Middle frontal gyrus (tissue), 1 donor: Measurements from ENCODE around the gene GRK6.

ENCODE experiments used
- DNase-seq: peaks from one replicate; pipeline ENCODE4 v3.0.0-alpha.2; 2015; ENCODE audit warnings: low spot score; ENCODE audit errors: extremely low spot score

Gene GRK6

DNA sequence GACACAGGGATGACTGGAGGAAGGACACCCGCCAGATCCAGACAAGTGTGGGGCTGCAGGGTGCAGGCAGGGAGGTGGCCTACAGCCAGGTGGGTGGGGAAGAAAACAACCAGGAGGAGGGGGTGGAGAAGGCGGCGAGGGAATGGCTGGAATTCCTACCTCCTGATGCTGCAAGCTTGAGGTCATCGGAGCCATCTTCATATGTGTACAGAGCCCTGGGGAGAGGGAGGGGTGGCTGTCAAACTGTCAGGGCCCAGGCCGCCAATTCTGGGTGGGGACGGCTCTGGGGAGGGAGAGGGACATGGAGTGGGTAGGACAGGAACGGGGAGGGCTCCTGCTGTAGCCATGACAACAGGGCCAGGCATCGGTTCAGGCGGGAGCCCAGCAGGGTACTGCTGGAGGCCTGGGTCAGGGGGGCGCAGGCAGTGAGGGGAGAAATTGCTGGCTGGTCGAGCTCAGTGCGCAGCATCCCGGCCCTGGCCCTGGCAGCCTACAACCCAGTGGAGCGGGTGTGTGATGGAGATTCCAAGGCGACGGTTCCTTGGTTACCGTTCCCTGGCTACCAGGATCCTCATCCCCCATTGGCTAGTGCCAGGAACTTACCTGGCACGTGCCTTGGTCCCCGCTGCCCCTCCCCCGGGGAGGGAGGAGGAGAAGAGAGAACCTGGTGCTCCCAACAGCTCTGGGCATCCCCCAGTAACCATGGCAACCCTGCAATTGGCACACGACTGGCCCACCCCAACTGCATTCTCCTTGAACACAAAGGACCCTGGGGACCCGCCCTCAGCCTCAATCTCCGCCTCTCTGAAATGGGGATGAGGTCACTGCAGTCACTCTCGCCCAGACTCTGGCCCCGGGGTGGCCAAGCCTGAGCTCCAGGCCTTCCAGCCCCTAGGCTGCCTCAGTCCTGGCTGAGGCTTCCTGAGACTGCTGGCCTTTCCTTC, 42.5 kb downstream of the GRK6 start:
- DNase-seq: no peak

DNA sequence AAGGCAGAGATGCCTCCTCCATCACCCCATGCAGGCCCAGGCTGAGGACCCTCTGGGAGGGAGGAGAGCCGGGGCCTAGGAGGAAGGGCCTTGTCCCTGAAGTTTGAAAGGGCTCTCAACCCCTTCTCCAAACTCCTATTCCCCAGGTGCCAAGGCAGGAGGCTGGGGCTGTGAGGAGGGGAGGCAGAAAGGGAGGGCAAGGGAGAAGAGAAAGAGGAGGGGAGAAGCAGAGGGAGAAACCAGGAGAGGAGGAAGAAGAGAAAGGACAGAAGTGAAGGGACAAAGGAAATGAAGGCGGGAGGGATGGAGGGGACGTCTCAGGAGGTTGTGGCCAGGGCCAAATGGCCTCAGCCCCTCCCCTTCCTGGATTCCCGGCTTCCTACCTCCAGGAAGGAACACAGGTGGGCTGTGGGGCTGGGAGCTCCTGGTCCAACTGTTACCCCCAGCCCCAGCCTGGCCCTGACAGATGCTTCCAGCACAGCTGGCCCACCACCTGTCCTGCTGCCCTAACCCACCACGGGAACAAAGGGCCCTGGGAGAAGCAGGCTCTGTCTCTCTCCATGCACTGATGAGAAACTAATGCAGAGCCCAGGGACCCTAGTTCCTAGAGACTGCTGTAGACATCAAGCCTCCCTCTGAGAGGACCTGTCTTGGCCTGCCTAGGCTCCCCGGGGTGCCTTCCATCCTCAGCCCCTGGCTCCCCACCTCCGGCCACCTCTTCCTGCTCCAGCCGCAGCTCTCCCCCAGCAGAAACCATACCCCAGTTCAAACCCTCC, 43.5 kb downstream of the GRK6 start:
- no peak for DNase-seq

DNA sequence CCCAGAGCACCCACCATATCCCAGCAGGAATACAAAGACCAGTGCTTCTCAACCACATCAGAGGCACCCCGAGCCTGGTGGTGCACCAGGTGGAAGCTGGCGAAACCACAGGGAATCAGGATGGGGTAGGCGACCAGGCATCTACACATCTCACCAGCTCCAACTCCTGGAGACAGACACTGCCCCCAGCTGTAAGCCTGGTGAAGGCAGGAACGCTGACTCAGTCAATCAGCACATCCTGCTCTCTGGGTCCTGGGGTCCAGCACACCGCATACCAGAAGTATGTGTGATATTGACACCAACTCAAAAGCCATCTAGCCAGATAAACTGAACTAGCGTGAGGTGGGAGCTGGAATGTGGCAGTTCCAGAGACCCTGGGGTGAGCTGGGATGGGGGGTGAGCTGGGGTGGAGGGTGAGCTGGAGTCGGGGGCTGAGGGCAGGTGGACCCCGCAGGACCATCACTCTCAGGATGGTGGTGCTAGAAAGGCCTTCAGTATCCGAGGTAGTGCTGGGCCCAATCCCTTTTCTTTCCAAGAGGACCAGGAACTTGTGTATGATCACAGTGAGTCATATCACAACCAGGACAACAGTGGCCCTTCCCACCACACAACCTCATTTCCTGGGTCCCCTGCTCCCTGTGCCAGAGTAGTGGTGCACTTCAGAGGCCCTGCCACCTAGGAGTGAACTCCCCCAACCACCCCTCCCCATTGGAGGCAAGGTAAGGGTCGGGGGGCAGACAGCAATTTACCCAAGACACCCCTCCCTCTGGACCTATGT, 44.5 kb downstream of the GRK6 start:
- no peak for DNase-seq

DNA sequence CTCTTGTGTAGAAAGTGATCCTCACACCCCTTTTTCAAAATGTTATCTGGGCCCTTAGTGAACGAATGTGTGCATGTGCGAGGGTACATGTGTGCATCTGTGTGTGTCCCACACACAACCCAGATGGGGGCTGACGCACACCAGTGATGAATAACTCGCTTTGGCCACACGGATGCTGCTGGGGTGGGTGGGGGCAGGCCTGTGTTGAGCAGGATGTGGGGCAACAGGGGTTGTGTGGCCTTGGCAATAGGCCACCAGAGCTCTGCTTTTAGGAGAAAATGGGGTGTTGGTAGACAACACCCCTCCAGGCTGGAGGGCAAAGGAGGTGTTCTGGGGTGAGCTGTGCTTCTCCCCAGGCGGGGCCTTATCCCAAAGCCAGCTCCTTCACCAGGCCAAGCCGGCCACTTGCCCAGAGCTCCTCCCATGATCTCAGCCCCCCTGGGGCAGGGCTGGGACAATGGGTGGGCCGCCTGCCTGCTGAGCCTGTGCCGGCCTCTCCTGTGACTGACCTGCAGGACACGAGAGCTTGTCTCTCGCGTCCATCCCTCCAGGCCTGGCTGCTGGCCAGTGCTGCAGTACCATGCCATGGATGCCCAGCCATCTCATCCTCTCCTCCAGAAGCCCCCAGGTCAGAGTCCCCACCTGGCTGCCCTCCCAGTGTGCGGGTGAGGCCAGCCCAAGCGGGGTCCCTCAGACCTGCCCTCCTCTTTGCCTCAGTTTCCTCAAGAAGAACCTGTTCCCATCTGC, 45.3 kb downstream of the GRK6 start:
- DNase-seq: no peak

DNA sequence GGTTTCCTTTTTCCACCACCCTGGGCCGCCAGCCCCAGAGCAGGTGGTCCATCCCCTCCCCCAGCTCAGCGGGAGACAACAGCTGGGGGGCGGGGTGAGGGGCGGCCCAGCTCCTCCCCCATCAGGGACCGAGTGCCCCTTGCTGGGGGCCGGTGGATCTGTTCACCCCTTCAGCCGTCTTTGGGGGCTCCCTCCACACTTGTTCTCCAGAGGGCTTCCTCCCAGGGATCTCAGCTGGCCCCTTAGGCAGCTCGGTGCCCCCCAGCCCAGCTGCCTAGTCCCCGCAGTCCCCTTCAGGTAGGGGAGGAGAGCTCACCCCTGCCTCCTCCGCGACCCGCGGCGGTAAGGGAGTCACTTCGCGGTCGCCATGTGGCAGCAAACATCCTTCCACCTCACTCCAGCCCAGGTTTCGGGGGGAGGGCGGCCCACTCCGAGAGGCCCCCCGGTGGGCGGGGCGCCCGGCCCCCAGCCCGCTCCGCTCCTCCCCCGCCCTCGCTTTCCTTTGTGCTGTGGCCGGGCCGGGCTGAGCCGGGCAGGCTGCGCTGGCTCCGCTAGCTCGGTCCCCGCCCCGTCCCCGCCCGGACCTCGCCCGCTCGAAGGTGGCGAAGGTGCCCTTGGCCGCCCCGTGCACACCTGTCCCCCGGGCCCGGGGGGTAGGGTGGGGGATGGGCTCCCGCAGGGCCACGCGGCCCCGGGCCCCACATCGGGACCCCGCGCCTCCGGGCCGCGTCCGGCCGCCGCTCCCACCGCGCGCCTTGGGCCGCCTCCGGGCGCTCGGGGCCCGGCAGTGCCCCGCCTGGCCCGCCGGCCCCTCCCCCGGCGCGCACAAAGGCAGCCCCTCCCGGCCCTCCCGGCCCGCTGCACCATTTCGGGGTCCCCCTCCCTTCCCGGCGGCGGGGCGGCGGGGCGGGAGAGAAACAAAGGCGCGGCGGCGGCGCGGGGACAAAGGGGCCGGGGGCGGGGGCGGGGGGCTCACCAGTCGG, 46.3 kb downstream of the GRK6 start:
- no peak for DNase-seq

DNA sequence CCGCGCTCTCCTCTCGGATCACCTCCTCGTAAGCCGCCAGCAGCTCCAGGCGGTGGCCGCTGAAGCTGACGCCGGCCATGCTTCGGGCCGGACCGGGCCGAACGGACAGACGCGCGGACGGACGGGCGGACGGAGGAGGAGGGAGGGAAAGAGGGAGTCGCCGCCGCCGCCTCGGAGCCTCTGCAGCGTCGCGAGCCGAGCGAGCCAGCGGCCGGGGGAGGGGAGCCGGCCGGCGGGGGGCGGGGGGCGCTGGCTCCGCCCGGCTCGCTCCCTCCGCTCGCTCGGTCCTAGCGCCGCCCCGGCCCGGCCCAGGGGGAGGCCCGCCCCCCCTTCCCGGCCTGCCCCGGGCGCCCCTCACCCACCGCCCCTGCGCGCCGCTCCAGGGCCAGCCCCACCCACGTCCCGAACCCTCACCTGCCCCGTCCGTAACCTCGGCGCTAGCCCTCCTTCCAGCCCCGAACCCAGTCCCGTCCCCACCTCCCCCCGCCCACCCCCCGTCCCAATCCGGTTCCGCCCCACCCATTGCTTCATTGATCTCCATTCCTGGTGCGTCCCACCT, 47.0 kb downstream of the GRK6 start, which contains the start of gene DBN1:
Gene DBN1 (minus strand): TSS at position 192 of the 559 bp plus-strand sequence. CDS start 113 bp downstream, at position 79.
- no peak for DNase-seq

DNA sequence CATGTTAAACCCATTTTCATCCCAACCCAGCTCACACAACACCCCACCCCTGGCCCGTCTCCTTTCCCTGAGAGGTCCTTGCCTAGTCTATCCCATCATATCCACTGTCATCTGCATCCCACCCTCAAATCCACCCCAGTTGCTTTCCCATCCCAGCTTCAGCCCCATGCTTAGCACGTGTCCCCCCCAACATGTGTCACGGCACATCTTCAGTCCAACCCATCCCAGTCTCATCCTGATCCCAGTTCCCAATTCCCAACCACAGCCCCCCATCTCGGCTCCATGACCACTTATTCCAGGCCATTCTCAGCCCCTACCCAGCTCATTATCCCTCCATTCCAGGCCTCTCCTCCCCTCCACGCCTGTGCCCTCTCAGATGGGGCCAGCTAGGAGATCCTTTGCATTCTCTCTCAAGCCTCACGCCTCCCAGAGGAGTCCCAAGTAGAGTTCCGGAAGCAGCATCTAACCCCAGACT, 47.6 kb downstream of the GRK6 start:
- DNase-seq: no peak

DNA sequence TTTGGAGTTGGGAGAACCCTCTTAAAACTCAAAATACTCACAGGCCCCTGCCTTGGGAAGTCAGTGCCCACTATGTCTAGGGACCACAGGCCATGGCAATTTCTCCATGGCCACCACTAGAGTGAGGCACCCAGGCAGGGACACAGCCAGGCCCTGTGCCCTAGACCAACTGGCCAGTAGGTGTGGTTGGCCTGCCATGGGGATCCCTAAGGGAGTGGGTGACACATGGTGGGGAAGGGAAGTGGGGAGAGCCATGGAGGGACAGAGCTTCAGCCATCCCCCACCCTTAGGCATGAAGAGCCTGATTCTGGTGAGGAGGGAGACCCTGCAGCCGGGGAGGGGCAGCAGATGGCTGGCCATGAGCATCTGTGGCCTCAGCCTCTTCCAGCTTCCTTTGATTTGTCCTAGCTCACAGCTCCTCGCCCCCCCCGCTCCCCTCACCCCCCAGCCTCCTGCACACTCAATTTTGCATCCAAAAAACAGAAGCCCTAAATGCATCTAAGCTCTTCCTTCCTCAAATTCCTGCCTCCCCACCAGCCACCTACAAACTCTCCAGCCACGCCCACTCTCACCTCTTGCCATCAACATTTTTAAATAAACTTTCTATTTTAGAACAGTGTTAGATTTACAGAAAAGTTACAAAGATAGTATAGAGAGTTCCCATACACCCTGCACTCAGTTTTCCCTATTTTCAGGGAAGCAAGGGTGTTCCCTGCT, 48.5 kb downstream of the GRK6 start:
- DNase-seq: no peak

DNA sequence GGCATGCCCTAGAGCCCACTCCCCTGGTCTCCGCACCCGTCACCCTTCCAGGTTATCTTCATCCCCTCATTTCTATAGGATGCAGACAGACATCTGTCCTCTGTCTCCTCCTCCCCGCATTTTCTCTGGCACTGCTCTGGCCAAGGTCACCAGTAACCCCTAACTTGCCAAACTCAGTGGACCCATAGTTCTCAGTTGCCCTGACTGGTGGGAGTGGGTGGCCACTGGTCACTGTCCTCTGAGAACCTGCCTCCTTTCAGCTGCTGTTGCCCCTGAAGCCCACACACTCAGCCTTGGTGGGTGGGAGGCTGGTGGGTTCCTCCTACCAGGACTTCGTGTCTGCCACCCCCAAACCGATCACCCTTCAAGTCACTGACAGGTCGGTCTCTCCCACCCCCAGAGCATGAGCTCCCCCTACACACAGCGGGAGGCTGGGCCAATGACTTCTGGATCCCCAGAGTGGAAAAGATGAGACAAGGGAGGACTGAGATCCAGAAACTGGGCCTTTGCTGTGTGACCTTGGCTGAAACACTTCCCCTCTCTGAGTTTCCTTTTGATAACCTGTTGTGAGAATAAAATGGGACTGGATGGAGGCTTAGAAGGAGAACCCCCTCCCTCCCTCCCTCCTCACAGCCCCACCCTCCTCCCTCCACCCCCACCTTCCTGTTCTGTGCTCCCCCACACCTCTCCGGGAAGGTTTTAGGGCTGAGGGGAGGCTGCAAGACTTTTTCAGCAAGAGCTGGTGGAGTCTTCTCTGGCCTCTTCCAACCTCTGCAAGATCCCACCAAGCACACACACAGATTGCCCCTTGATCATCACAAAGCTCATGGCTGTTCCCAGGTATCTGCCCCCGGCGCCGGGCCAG, 49.3 kb downstream of the GRK6 start:
- no peak for DNase-seq

DNA sequence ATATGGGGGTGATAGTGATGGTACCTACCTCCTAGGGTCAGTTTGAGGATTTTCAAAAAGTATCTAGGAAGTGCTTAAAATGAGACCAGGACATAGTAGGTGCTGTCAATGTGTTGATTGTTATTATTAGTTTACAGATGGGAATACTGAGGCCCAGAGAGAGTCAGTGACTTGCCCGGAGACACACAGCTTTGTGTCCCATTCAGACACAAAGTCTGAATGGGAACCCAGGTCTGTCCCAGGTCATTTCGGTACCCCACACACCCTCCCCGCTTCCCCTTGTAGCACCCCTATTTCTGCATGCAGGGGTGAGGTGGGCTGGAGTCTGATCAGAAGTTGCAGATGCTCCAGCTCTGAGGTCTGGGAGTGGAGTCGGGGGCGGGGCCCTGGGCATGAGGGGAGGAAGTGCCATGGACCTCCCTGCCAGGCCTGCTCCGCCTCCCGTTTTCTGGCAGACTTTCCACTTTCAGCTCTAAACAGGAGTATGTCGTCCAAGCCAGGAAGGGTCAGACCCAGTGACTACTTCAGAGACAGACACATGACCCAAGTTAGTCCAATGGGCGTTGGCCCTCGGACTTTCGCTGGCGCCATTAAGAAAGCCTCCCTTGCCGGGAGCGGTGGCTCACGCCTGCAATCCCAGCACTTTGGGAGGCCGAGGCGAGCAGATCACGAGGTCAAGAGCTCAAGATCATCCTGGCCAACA, 50.2 kb downstream of the GRK6 start:
- DNase-seq: no peak

DNA sequence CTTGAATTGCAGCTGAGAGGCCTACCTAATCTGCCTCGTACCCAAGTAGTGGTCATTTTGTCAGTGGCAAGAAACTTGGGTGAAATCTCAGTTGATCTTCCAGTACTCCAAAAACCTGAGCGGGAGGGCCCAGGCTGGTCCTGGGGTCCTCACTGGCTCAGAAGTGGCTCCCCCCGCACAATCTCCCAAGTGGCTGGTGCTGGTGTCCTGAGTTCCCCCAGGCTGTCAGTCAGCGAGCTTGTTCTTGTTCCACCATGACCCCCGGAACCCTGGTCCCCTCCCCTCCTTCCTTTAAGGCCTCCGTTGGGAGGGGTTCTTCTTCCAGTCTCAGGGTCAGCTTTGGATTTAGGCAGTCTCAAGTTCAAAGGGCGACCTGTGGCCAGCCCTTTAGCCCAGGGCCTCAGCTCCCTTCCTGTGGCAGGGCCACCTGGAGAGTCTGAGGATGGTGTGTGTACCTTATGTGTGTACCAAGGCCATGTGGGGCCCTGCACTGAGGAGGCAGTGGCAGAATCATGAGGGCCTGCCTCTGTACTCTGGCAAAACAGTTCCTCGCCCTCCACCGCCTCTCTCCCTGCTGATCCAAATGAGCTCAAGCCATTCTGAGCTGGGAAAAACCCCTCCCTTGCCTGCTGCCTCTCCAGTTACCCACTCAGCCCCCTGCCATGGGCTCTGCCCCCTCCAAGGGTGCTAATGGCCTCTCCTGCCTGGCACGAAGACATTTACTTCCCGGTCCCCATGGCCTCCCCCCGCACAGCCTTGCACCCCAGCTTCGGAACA, 51.4 kb downstream of the GRK6 start:
- DNase-seq: no peak

DNA sequence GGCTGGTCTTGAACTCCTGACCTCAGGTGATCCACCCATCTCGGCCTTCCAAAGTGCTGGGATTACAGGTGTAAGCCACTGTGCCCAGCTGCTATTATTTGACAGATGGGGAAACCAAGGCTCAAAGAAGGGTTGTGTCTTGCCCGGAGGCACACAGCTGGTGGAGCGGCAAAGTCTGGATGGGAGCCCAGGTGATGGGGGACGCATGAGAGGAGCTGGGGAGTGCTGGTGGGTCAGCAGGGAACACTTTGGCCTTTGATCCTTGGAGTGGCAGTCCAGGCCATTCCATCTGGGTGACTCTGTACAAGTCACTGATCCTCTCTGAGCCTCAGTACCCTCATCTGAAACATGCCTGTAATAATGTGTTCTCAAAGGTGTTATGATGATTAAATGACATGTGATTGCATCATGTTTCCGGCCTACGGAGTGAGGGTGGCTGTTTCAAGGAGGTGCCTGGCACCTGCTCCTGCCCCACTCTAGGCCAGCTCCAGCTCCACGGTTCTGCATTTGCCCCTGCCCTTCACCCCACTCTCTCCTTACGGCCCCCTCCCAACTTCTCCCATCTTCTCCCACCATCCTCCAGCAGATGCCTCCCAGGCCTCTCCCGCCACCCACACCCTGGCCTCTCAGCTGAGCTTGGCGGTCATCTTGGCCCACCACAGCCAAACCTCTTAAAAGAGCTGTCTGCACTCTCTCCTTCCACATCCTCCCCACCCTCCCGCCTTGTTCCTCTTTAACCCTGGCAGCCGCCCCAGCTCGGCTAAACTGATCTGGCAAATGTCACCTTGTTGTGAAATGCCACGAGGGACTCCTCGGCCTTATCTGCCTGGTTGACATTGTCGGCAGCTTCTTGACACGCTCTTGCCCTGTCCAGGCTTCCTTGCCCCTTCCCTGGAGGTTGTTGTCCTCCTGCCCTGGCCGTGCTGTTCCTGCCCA, 52.5 kb downstream of the GRK6 start:
- DNase-seq: no peak

DNA sequence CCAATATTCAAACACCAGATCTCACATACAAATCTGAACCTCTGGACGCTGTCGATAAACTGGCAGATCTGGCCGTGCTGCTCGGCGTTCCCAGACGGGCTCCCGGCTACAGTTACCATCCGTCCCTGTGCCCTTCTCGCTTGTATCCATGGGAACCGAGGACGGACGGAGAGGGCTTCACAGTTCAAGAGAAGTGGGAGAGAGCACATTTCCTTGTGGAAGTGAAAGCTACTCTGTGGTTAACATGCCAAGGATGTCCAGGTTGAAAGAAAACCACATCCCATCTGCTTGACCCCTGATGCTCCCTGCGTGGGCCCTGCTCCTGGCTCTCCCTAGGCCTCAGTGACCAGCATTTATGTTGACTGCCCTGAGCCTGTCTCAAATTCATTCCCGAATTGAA, 53.3 kb downstream of the GRK6 start:
- no peak for DNase-seq

DNA sequence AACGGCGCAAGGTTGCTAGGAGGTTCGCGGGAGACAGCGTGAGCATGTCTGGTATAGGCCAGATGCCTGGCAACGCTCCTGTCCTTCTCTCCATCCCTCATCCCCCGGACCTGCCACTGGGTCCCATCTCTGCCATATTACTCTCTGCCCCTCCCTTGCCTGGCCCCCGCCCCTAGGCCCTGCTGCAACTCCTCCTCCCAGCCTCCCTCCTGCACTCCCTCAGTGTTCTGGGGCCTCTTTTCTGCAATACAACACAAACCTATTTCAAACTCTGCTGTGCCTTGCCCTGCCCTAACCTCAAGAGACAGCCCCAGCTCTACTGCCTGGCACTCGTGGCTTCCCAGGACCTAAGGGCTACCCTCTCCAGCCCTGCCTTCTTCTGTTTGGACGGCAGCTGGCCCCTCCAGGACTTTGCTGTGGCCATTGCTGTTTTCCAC, 55.9 kb downstream of the GRK6 start:
- no peak for DNase-seq

DNA sequence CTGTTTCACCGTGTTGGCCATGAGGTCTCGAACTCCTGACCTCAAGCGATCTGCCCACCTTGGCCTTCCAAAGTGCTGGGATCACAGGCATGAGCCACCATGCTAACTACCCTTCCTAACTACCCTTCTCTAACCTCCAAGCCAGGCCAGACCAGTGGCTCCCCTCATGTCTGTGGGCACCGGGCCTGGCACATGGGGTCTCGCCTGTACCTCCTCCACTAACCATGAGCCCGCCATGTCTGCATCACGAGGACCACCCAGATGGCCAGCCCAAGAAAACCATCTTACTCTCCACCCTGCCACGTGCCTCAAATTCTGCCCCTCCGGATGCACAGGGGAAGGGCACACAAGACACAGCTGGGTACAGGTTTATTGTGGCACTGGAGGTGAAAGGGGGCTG, 56.6 kb downstream of the GRK6 start:
- DNase-seq: no peak
